Measurements from ENCODE around the gene SLC7A9. TPM values are rescaled to one million over a fixed set of nuclear protein-coding genes. Genes with fewer than 3 reads are reported as not detected.

SLC7A9 gene
- polyA plus RNA-seq, 1 donor (not counting 4 experiments of a cell fraction or from before 2014, with no cell fraction given): 0.20 TPM

DNA sequence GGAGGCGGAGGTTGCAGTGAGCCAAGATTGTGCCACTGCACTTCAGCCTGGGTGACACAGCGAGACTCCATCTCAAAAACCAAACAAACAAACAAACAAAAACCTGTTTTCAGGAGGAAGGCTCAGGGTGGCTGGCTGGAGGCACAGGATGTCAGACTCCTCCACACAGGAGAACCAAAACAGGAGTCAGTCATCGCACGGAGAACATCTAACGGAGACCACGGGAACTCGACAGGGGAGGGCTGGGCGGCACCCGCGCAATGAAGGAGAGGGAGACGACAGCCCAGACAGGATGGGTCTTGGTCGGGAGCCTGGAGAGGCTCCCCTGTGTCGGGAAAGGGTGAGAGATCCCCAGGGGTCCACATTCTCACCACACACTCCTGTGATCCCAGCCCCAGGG is 20.8 kb upstream of the SLC7A9 start:
- no peak overlapping the region for H2AFZ ChIP-seq (ENCODE audit: control insufficient read depth, low read length)
- H3K27me3 ChIP-seq (ENCODE audit: control insufficient read depth, extremely low read depth, insufficient read depth, low read length): no peaks in the 10 kb centered on the region
- H3K4me1 ChIP-seq (ENCODE audit: control insufficient read depth, extremely low read depth, insufficient read depth, low read length): no peaks in the 10 kb centered on the region
- no peaks in the 10 kb centered on the region for H3K9me3 ChIP-seq (ENCODE audit: control insufficient read depth, low read depth, low read length)
- no peak overlapping the region for H3K27ac ChIP-seq (ENCODE audit: control insufficient read depth, insufficient read depth, low read length)
- FAIRE-seq: no peak
- no peak overlapping the region for H3K9ac ChIP-seq (ENCODE audit: control insufficient read depth, extremely low read depth, insufficient read depth, low read length)
- H4K20me1 ChIP-seq (ENCODE audit: control insufficient read depth, extremely low read depth, insufficient read depth, low read length): no peaks in the 10 kb centered on the region
- H3K79me2 ChIP-seq (ENCODE audit: control insufficient read depth, insufficient read depth, low read length): no peaks in the 10 kb centered on the region
- DNase-seq (ENCODE audit: low read depth, low spot score): no peak
- H3K4me2 ChIP-seq (ENCODE audit: control insufficient read depth, extremely low read depth, insufficient read depth, low read depth, low read length): no peak overlapping the region
- TF ChIP-seq, protein P1, sequence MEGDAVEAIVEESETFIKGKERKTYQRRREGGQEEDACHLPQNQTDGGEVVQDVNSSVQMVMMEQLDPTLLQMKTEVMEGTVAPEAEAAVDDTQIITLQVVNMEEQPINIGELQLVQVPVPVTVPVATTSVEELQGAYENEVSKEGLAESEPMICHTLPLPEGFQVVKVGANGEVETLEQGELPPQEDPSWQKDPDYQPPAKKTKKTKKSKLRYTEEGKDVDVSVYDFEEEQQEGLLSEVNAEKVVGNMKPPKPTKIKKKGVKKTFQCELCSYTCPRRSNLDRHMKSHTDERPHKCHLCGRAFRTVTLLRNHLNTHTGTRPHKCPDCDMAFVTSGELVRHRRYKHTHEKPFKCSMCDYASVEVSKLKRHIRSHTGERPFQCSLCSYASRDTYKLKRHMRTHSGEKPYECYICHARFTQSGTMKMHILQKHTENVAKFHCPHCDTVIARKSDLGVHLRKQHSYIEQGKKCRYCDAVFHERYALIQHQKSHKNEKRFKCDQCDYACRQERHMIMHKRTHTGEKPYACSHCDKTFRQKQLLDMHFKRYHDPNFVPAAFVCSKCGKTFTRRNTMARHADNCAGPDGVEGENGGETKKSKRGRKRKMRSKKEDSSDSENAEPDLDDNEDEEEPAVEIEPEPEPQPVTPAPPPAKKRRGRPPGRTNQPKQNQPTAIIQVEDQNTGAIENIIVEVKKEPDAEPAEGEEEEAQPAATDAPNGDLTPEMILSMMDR (optimal IDR thresholded peaks at IDR 0.05 in 1 of 3, IDR thresholded peaks at IDR 0.05 in 1 of 3, conservative IDR thresholded peaks at IDR 0.05 in 1 of 3; ENCODE audit: extremely low read depth in 1 of 3, insufficient read depth in 2 of 3, low read length in 3 of 3): no peak
- TF ChIP-seq EZH2 (IDR thresholded peaks at IDR 0.05; ENCODE audit: low read length): no peak
- no peaks in the 10 kb centered on the region for H3K9me1 ChIP-seq (ENCODE audit: control insufficient read depth, extremely low read depth, insufficient read depth, low read length)
- dilution Hi-C loops (cut with MboI; ENCODE audit: extremely low pct_ligation_motif_present, low sequenced_read_pairs): loop anchor here (25.0 kb wide), 1 partner anchor 103 kb away; no protein-coding TSS in a partner anchor
- H3K36me3 ChIP-seq (ENCODE audit: control insufficient read depth in 2 of 2, extremely low read depth in 1 of 2, insufficient read depth in 2 of 2, low read length in 2 of 2): peaks cover 0 to 4% of the 10 kb centered on the region in 2 experiments
- no peak overlapping the region for H3K4me3 ChIP-seq (ENCODE audit: control insufficient read depth in 2 of 3, extremely low read depth in 1 of 3, insufficient read depth in 2 of 3, low read depth in 1 of 3, low read length in 3 of 3)

DNA sequence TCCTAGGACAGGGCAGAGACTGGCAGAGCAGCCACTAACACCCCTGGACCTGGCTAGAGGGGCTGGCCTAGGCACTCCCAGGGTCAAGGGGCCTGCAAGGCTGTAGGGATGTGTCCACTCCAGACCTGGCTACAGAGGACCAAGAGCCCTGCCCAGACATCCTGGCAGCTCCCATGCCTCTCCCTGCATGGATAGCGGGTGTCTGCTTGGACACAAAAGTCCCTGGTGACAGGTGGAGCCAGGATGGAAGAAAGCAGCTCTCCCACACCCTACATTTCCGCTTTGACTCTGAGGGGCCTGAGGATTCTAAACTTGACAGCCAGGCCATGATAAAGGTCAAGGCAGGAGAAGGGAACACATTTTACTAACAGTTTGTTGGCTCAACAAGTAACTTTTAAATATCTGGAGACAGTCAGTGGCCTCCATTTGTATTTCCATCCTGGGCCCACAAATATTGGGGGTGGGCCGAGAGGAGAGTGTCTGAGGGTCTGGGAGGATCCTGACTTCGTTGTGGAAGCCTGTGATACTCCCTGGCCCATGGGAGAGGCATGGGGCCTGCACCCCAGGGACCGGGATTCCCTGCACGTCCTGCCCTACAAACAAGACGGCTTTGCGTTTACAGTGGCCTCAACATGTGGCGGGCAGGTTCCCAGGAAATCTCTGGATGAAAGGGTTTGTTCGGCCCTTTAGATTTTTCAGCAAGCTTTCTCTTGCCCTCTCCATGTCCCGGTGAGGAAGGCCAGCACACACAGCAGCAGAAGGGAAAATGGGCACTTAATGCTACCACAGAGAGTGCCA is 19.8 kb upstream of the SLC7A9 start:
- Histone ChIP-seq H3K9ac (ENCODE audit: control insufficient read depth, extremely low read depth, insufficient read depth, low read length) (no peak overlapping the region), H3K9me1 (ENCODE audit: control insufficient read depth, extremely low read depth, insufficient read depth, low read length) (no peaks in the 10 kb centered on the region), H3K79me2 (ENCODE audit: control insufficient read depth, insufficient read depth, low read length) (no peaks in the 10 kb centered on the region), H3K27ac (ENCODE audit: control insufficient read depth, insufficient read depth, low read length) (no peak overlapping the region), H2AFZ (ENCODE audit: control insufficient read depth, low read length) (no peak overlapping the region), H3K9me3 (ENCODE audit: control insufficient read depth, low read depth, low read length) (no peaks in the 10 kb centered on the region), H3K4me2 (ENCODE audit: control insufficient read depth, extremely low read depth, insufficient read depth, low read depth, low read length) (no peak overlapping the region), H3K4me1 (ENCODE audit: control insufficient read depth, extremely low read depth, insufficient read depth, low read length) (no peaks in the 10 kb centered on the region), H3K36me3 (ENCODE audit: control insufficient read depth in 2 of 2, extremely low read depth in 1 of 2, insufficient read depth in 2 of 2, low read length in 2 of 2) (peaks cover 0 to 3% of the 10 kb centered on the region in 2 experiments), H3K4me3 (ENCODE audit: control insufficient read depth in 2 of 3, extremely low read depth in 1 of 3, insufficient read depth in 2 of 3, low read depth in 1 of 3, low read length in 3 of 3) (no peak overlapping the region), H3K27me3 (ENCODE audit: control insufficient read depth, extremely low read depth, insufficient read depth, low read length) (no peaks in the 10 kb centered on the region), H4K20me1 (ENCODE audit: control insufficient read depth, extremely low read depth, insufficient read depth, low read length) (no peaks in the 10 kb centered on the region)
- DNase-seq (ENCODE audit: low read depth, low spot score) (no peak), FAIRE-seq (no peak)
- dilution Hi-C loops (cut with MboI; ENCODE audit: extremely low pct_ligation_motif_present, low sequenced_read_pairs): loop anchor here (25.0 kb wide), 1 partner anchor 102 kb away; no protein-coding TSS in a partner anchor
- no peak for TF ChIP-seq EZH2 (IDR thresholded peaks at IDR 0.05; ENCODE audit: low read length)
- TF ChIP-seq, protein P1 (optimal IDR thresholded peaks at IDR 0.05 in 1 of 3, IDR thresholded peaks at IDR 0.05 in 1 of 3, conservative IDR thresholded peaks at IDR 0.05 in 1 of 3; ENCODE audit: extremely low read depth in 1 of 3, insufficient read depth in 2 of 3, low read length in 3 of 3): no peak

All from keratinocyte (primary cell).